ENCODE results near the gene NCKAP5. TPM values are rescaled to one million over a fixed set of nuclear protein-coding genes. Genes with fewer than 3 reads are reported as not detected.

NCKAP5 gene
- total and polyA plus RNA-seq, 4 donors, result 0.57 to 2.8 (median 2.4) TPM

DNA sequence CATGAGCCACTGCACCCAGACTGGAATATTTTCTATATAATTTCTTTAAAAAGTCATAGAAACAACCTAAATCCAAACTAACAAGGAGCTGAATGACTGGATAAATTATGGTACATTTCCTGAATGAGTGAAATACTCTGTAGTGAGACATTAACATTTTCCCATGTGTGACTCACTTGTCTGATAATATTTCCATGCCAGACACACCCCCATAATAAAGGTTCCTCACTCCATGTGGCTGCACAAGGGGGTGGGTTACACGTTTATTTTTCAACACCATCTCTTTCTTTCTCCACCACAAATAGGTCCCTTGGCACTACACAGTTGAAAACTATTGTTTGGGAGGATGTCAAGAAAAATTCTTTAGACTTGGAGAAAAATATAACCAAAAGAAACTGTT is 632.0 kb downstream of the NCKAP5 start:
- DNase-seq (ENCODE audit: low spot score), result no peak
- TF ChIP-seq, protein P1, sequence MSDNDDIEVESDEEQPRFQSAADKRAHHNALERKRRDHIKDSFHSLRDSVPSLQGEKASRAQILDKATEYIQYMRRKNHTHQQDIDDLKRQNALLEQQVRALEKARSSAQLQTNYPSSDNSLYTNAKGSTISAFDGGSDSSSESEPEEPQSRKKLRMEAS (IDR thresholded peaks at IDR 0.05), result no peak
- TF ChIP-seq FOXA1 (IDR thresholded peaks at IDR 0.05) (no peak), HNF4A (conservative IDR thresholded peaks at IDR 0.05) (no peak), TAF1 (conservative IDR thresholded peaks at IDR 0.05) (no peak), NR2F2 (IDR thresholded peaks at IDR 0.05) (no peak), YY1 (IDR thresholded peaks at IDR 0.05) (no peak), JUND (IDR thresholded peaks at IDR 0.05) (no peak), EGR1 (IDR thresholded peaks at IDR 0.05; ENCODE audit: low read depth in 2 of 2) (no peak), RXRA (IDR thresholded peaks at IDR 0.05) (no peak)
- TF ChIP-seq, protein P2, sequence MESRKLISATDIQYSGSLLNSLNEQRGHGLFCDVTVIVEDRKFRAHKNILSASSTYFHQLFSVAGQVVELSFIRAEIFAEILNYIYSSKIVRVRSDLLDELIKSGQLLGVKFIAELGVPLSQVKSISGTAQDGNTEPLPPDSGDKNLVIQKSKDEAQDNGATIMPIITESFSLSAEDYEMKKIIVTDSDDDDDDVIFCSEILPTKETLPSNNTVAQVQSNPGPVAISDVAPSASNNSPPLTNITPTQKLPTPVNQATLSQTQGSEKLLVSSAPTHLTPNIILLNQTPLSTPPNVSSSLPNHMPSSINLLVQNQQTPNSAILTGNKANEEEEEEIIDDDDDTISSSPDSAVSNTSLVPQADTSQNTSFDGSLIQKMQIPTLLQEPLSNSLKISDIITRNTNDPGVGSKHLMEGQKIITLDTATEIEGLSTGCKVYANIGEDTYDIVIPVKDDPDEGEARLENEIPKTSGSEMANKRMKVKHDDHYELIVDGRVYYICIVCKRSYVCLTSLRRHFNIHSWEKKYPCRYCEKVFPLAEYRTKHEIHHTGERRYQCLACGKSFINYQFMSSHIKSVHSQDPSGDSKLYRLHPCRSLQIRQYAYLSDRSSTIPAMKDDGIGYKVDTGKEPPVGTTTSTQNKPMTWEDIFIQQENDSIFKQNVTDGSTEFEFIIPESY (IDR thresholded peaks at IDR 0.05), result no peak
- TF ChIP-seq, protein P3, sequence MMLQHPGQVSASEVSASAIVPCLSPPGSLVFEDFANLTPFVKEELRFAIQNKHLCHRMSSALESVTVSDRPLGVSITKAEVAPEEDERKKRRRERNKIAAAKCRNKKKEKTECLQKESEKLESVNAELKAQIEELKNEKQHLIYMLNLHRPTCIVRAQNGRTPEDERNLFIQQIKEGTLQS (IDR thresholded peaks at IDR 0.05), result no peak
- TF ChIP-seq, protein P4, sequence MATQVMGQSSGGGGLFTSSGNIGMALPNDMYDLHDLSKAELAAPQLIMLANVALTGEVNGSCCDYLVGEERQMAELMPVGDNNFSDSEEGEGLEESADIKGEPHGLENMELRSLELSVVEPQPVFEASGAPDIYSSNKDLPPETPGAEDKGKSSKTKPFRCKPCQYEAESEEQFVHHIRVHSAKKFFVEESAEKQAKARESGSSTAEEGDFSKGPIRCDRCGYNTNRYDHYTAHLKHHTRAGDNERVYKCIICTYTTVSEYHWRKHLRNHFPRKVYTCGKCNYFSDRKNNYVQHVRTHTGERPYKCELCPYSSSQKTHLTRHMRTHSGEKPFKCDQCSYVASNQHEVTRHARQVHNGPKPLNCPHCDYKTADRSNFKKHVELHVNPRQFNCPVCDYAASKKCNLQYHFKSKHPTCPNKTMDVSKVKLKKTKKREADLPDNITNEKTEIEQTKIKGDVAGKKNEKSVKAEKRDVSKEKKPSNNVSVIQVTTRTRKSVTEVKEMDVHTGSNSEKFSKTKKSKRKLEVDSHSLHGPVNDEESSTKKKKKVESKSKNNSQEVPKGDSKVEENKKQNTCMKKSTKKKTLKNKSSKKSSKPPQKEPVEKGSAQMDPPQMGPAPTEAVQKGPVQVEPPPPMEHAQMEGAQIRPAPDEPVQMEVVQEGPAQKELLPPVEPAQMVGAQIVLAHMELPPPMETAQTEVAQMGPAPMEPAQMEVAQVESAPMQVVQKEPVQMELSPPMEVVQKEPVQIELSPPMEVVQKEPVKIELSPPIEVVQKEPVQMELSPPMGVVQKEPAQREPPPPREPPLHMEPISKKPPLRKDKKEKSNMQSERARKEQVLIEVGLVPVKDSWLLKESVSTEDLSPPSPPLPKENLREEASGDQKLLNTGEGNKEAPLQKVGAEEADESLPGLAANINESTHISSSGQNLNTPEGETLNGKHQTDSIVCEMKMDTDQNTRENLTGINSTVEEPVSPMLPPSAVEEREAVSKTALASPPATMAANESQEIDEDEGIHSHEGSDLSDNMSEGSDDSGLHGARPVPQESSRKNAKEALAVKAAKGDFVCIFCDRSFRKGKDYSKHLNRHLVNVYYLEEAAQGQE (IDR thresholded peaks at IDR 0.05), result no peak
- 64% methylated on average over 1 of the region's 1 CpG for WGBS
- Histone ChIP-seq H3K9ac (ENCODE audit: low read depth in 1 of 2, low read length in 2 of 2) (no peak overlapping the region), H3K27ac (ENCODE audit: low read depth in 1 of 2, low read length in 2 of 2) (no peak overlapping the region), H3K9me3 (ENCODE audit: control insufficient read depth in 4 of 4, low read length in 3 of 4) (no peaks in the 10 kb centered on the region), H3K27me3 (ENCODE audit: control insufficient read depth in 4 of 4, insufficient read depth in 4 of 4, low read length in 3 of 4) (no peaks in the 10 kb centered on the region), H3K36me3 (ENCODE audit: control insufficient read depth in 4 of 4, insufficient read depth in 3 of 4, low read depth in 1 of 4, low read length in 3 of 4) (no peaks in the 10 kb centered on the region), H3K4me3 (ENCODE audit: low read depth in 1 of 3, low read length in 3 of 3) (no peak overlapping the region), H3K4me1 (ENCODE audit: control insufficient read depth in 4 of 4, insufficient read depth in 4 of 4, low read length in 3 of 4) (no peaks in the 10 kb centered on the region)

DNA sequence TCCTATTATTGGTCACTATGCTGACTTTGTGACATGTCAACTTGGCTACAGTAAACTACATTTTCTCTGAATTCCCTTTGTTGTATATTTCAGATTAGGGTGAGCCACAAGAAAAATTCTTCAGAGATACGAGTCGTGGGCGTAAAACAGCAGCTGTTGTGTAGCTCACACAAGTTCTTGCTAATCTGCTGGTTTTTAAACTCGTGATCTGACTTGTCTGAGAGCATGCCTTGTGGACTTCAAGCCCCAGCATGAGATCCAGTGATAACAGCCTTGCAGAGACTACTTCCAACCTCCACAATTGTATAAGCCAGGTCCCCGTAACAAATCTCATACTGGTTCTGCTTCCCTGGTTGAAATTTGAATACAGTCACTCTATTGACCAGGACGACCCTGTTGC is 638.5 kb downstream of the NCKAP5 start:
- Histone ChIP-seq H3K9me3 (ENCODE audit: control insufficient read depth in 4 of 4, low read length in 3 of 4) (no peaks in the 10 kb centered on the region), H3K27me3 (ENCODE audit: control insufficient read depth in 4 of 4, insufficient read depth in 4 of 4, low read length in 3 of 4) (no peaks in the 10 kb centered on the region), H3K4me1 (ENCODE audit: control insufficient read depth in 4 of 4, insufficient read depth in 4 of 4, low read length in 3 of 4) (no peaks in the 10 kb centered on the region), H3K27ac (ENCODE audit: low read depth in 1 of 2, low read length in 2 of 2) (no peak overlapping the region), H3K9ac (ENCODE audit: low read depth in 1 of 2, low read length in 2 of 2) (no peak overlapping the region), H3K36me3 (ENCODE audit: control insufficient read depth in 4 of 4, insufficient read depth in 3 of 4, low read depth in 1 of 4, low read length in 3 of 4) (no peaks in the 10 kb centered on the region), H3K4me3 (ENCODE audit: low read depth in 1 of 3, low read length in 3 of 3) (no peak overlapping the region)
- TF ChIP-seq, protein P3 (IDR thresholded peaks at IDR 0.05), result no peak
- no peak for TF ChIP-seq SP1 (IDR thresholded peaks at IDR 0.05)
- TF ChIP-seq HNF4A (conservative IDR thresholded peaks at IDR 0.05), result no peak
- TF ChIP-seq HNF4G (IDR thresholded peaks at IDR 0.05), result no peak
- no peak for TF ChIP-seq FOXA2 (IDR thresholded peaks at IDR 0.05)
- no peak for TF ChIP-seq YY1 (IDR thresholded peaks at IDR 0.05)
- no peak for TF ChIP-seq RAD21 (IDR thresholded peaks at IDR 0.05)
- no peak for TF ChIP-seq JUND (IDR thresholded peaks at IDR 0.05)
- 93% methylated on average over 6 of the region's 6 CpGs for WGBS
- no peak for DNase-seq (ENCODE audit: low spot score)
